ENCODE measurements around the gene TBC1D2. TPM values are rescaled to one million over a fixed set of nuclear protein-coding genes. Genes with fewer than 3 reads are reported as not detected.

Gene TBC1D2
- total and polyA plus RNA-seq, 10 of the 15 experiments (the other 5 are each of a cell fraction or from before 2014, with no cell fraction given): 0.04 to 1.6 (median 1.1) TPM

DNA sequence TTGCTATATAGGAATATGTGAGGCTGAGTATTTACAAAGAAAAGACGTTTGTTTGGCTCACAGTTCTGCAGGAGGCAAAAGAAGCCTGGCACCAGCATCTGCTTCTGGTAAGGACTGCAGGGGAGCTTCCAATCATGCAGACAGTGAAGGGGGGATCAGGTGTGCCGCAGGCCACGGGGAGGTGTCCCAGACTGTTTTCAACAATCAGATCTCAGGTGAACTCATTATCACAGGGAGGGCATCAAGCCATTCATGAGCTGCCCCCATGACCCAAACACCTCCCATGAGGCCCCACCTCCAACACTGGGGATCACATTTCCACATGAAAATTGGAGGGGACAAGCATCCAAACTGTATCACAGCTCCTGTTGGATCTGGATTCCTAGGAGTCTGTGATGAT lies 106.0 kb downstream of the TBC1D2 start (continued):
- TF ChIP-seq, protein P1, sequence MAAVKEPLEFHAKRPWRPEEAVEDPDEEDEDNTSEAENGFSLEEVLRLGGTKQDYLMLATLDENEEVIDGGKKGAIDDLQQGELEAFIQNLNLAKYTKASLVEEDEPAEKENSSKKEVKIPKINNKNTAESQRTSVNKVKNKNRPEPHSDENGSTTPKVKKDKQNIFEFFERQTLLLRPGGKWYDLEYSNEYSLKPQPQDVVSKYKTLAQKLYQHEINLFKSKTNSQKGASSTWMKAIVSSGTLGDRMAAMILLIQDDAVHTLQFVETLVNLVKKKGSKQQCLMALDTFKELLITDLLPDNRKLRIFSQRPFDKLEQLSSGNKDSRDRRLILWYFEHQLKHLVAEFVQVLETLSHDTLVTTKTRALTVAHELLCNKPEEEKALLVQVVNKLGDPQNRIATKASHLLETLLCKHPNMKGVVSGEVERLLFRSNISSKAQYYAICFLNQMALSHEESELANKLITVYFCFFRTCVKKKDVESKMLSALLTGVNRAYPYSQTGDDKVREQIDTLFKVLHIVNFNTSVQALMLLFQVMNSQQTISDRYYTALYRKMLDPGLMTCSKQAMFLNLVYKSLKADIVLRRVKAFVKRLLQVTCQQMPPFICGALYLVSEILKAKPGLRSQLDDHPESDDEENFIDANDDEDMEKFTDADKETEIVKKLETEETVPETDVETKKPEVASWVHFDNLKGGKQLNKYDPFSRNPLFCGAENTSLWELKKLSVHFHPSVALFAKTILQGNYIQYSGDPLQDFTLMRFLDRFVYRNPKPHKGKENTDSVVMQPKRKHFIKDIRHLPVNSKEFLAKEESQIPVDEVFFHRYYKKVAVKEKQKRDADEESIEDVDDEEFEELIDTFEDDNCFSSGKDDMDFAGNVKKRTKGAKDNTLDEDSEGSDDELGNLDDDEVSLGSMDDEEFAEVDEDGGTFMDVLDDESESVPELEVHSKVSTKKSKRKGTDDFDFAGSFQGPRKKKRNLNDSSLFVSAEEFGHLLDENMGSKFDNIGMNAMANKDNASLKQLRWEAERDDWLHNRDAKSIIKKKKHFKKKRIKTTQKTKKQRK (IDR thresholded peaks at IDR 0.05; ENCODE audit: low read depth, low read length): no peak
- TF ChIP-seq ETV6 (conservative IDR thresholded peaks at IDR 0.05 in 1 of 2, IDR thresholded peaks at IDR 0.05 in 1 of 2; ENCODE audit: borderline replicate concordance in 1 of 2, low read depth in 1 of 2): no peak
- TF ChIP-seq RCOR1 (conservative IDR thresholded peaks at IDR 0.05; ENCODE audit: low read depth, low read length): no peak
- TF ChIP-seq MEF2A (IDR thresholded peaks at IDR 0.05; ENCODE audit: insufficient read depth, low read depth, low read length): no peak
- no peak for TF ChIP-seq STAT1 (conservative IDR thresholded peaks at IDR 0.05)
- no peak for TF ChIP-seq ZBED1 (IDR thresholded peaks at IDR 0.05; ENCODE audit: borderline replicate concordance)
- TF ChIP-seq SMAD5 (IDR thresholded peaks at IDR 0.05; ENCODE audit: low read depth): no peak
- no peak for TF ChIP-seq HDAC2 (IDR thresholded peaks at IDR 0.05)

Small RNA genes lying within 50 kb of the gene (microRNA-seq; reads per million reads assigned to microRNA genes)
- gene MIR6854: not detected

Small RNA genes lying within 50 kb of the gene (small RNA-seq; reads per million reads assigned to genes)
- gene MIR6854: not detected

Other genes with a start within 250 kb of the TBC1D2 start
- gene NANS, start 198.9 kb downstream of the TBC1D2 start, total RNA-seq (2014; rRNA removed): 64.8 and 68.3 TPM in 2 replicates
- gene NANS, start 198.9 kb downstream of the TBC1D2 start, total RNA-seq (2014; rRNA removed; fragmentation: Illumina TruSeq; extraction: Trizol): 52.3 and 55.5 TPM in 2 replicates
- 47.8 and 49.1 TPM in 2 replicates for gene NANS, start 198.9 kb downstream of the TBC1D2 start, total RNA-seq (2021)
- 37.9 and 44.6 TPM in 2 replicates for gene NANS, start 198.9 kb downstream of the TBC1D2 start, polyA plus RNA-seq (2011; rRNA removed)
- gene NANS, start 198.9 kb downstream of the TBC1D2 start, polyA plus RNA-seq (2014; fragmentation: Illumina TruSeq; extraction: Trizol): 47.8 and 48.8 TPM in 2 replicates
- gene NANS, start 198.9 kb downstream of the TBC1D2 start, polyA plus RNA-seq (2014; fragmentation: Nextera tagmentation; extraction: Ambion mirVana): 10 to 100 TPM; 21.0 to 26.1 TPM
- 55.6 and 56.5 TPM in 2 replicates for gene NANS, start 198.9 kb downstream of the TBC1D2 start, polyA plus RNA-seq (2014; rRNA removed)
- 100 to 1,000 TPM; 109 to 126 TPM for gene NANS, start 198.9 kb downstream of the TBC1D2 start, polyA plus RNA-seq (2016; fragmentation: Nextera tagmentation; extraction: Ambion mirVana)
- 25.1 and 25.2 TPM in 2 replicates for gene TRIM14, start 136.4 kb downstream of the TBC1D2 start, total RNA-seq (2014; rRNA removed)
- gene TRIM14, start 136.4 kb downstream of the TBC1D2 start, total RNA-seq (2014; rRNA removed; fragmentation: Illumina TruSeq; extraction: Trizol): 20.3 and 21.2 TPM in 2 replicates
- gene TRIM14, start 136.4 kb downstream of the TBC1D2 start, total RNA-seq (2021): 53.3 and 54.4 TPM in 2 replicates
- 25.9 and 32.7 TPM in 2 replicates for gene TRIM14, start 136.4 kb downstream of the TBC1D2 start, polyA plus RNA-seq (2011; rRNA removed)
- 42.4 and 42.6 TPM in 2 replicates for gene TRIM14, start 136.4 kb downstream of the TBC1D2 start, polyA plus RNA-seq (2014; fragmentation: Illumina TruSeq; extraction: Trizol)
- 10 to 100 TPM in 1 of 2 experiments, 1 to 10 TPM in 1; 8.6 to 10.2 TPM for gene TRIM14, start 136.4 kb downstream of the TBC1D2 start, polyA plus RNA-seq (2014; fragmentation: Nextera tagmentation; extraction: Ambion mirVana)
- gene TRIM14, start 136.4 kb downstream of the TBC1D2 start, polyA plus RNA-seq (2014; rRNA removed): 39.6 and 39.7 TPM in 2 replicates
- 10 to 100 TPM; 38.7 to 41.2 TPM for gene TRIM14, start 136.4 kb downstream of the TBC1D2 start, polyA plus RNA-seq (2016; fragmentation: Nextera tagmentation; extraction: Ambion mirVana)
- 4.1 and 4.7 TPM in 2 replicates for gene CORO2A, start 63.0 kb downstream of the TBC1D2 start, total RNA-seq (2014; rRNA removed)
- gene CORO2A, start 63.0 kb downstream of the TBC1D2 start, total RNA-seq (2014; rRNA removed; fragmentation: Illumina TruSeq; extraction: Trizol): 4.8 TPM in 2 replicates
- gene CORO2A, start 63.0 kb downstream of the TBC1D2 start, total RNA-seq (2021): 4.8 and 4.9 TPM in 2 replicates
- 0.84 and 1.0 TPM in 2 replicates for gene CORO2A, start 63.0 kb downstream of the TBC1D2 start, polyA plus RNA-seq (2011; rRNA removed)
- 5.0 and 5.5 TPM in 2 replicates for gene CORO2A, start 63.0 kb downstream of the TBC1D2 start, polyA plus RNA-seq (2014; fragmentation: Illumina TruSeq; extraction: Trizol)
- 1 to 10 TPM; 1.7 to 1.9 TPM for gene CORO2A, start 63.0 kb downstream of the TBC1D2 start, polyA plus RNA-seq (2014; fragmentation: Nextera tagmentation; extraction: Ambion mirVana)
- 4.2 and 5.3 TPM in 2 replicates for gene CORO2A, start 63.0 kb downstream of the TBC1D2 start, polyA plus RNA-seq (2014; rRNA removed)
- 1 to 10 TPM; 2.4 to 2.8 TPM for gene CORO2A, start 63.0 kb downstream of the TBC1D2 start, polyA plus RNA-seq (2016; fragmentation: Nextera tagmentation; extraction: Ambion mirVana)